ENCODE measurements around the gene POLRMT. TPM values are rescaled to one million over a fixed set of nuclear protein-coding genes. Genes with fewer than 3 reads are reported as not detected.

POLRMT gene
- total RNA-seq, 1 donor from 2014 or later: 45.3 TPM

GRCh38 chr19:609004-609346 is 24.4 kb downstream of the POLRMT start:
- H3K27me3 Mint-ChIP-seq (ENCODE audit: low read depth, unreplicated experiment): no peaks in the 10 kb centered on the region
- peaks cover 3% of the 10 kb centered on the region for H3K4me1 Mint-ChIP-seq (ENCODE audit: low read depth, unreplicated experiment)
- Histone ChIP-seq H3K27ac (ENCODE audit: low read depth, low read length) (no peak overlapping the region), H3K9ac (ENCODE audit: low read length) (no peak overlapping the region), H3K9me3 (ENCODE audit: insufficient read depth, low read depth, low read length) (no peaks in the 10 kb centered on the region), H4K20me1 (ENCODE audit: insufficient read depth, low read length) (no peaks in the 10 kb centered on the region), H3K36me3 (ENCODE audit: insufficient read depth, low read length) (no peaks in the 10 kb centered on the region), H3K27me3 (ENCODE audit: insufficient read depth, low read length) (no peaks in the 10 kb centered on the region), H2AFZ (ENCODE audit: low read depth, low read length) (no peak overlapping the region), H3K4me3 (ENCODE audit: insufficient read depth, low read depth, low read length) (no peak overlapping the region), H3K79me2 (ENCODE audit: insufficient read depth, low read length) (no peaks in the 10 kb centered on the region), H3K4me2 (ENCODE audit: low read length) (no peak overlapping the region), H3K4me1 (ENCODE audit: insufficient read depth, low read length) (peaks cover 19% of the 10 kb centered on the region)
- DNase-seq (ENCODE audit: low read depth): no peak
- H3K4me3 Mint-ChIP-seq (ENCODE audit: unreplicated experiment): no peak overlapping the region
- H3K36me3 Mint-ChIP-seq (ENCODE audit: low read depth, unreplicated experiment): peaks cover 8% of the 10 kb centered on the region
- no peaks in the 10 kb centered on the region for H3K9me3 Mint-ChIP-seq (ENCODE audit: unreplicated experiment)
- no peak for FAIRE-seq
- TF ChIP-seq CTCF (IDR thresholded peaks at IDR 0.05; ENCODE audit: insufficient read depth, low read depth, low read length) (no peak), EZH2 (IDR thresholded peaks at IDR 0.05; ENCODE audit: insufficient read depth, low read length) (no peak)
- H3K27ac Mint-ChIP-seq (ENCODE audit: unreplicated experiment): no peak overlapping the region

GRCh38 chr19:608155-609003 is 25.0 kb downstream of the POLRMT start:
- Histone ChIP-seq H3K4me1 (ENCODE audit: insufficient read depth, low read length) (peaks cover 19% of the 10 kb centered on the region), H3K36me3 (ENCODE audit: insufficient read depth, low read length) (no peaks in the 10 kb centered on the region), H3K79me2 (ENCODE audit: insufficient read depth, low read length) (no peaks in the 10 kb centered on the region), H4K20me1 (ENCODE audit: insufficient read depth, low read length) (no peaks in the 10 kb centered on the region), H3K27ac (ENCODE audit: low read depth, low read length) (no peak overlapping the region), H3K27me3 (ENCODE audit: insufficient read depth, low read length) (no peaks in the 10 kb centered on the region), H3K9me3 (ENCODE audit: insufficient read depth, low read depth, low read length) (no peaks in the 10 kb centered on the region), H2AFZ (ENCODE audit: low read depth, low read length) (no peak overlapping the region), H3K9ac (ENCODE audit: low read length) (no peak overlapping the region), H3K4me2 (ENCODE audit: low read length) (no peak overlapping the region), H3K4me3 (ENCODE audit: insufficient read depth, low read depth, low read length) (no peak overlapping the region)
- Mint-ChIP-seq H3K9me3 (ENCODE audit: unreplicated experiment) (no peaks in the 10 kb centered on the region), H3K36me3 (ENCODE audit: low read depth, unreplicated experiment) (peaks cover 7% of the 10 kb centered on the region), H3K4me3 (ENCODE audit: unreplicated experiment) (no peak overlapping the region), H3K27ac (ENCODE audit: unreplicated experiment) (no peak overlapping the region), H3K27me3 (ENCODE audit: low read depth, unreplicated experiment) (no peaks in the 10 kb centered on the region), H3K4me1 (ENCODE audit: low read depth, unreplicated experiment) (peaks cover 3% of the 10 kb centered on the region)
- no peak for DNase-seq (ENCODE audit: low read depth)
- no peak for FAIRE-seq
- TF ChIP-seq CTCF (IDR thresholded peaks at IDR 0.05; ENCODE audit: insufficient read depth, low read depth, low read length) (no peak), EZH2 (IDR thresholded peaks at IDR 0.05; ENCODE audit: insufficient read depth, low read length) (no peak)

Measured in astrocyte (in vitro differentiated cells and primary cell).